Germinal center (tissue), 1 donor: ENCODE results near the gene EGLN2.
"Not testable (repeated sequence)": the region's sequence is repeated elsewhere in the genome, so short reads cannot be mapped to it uniquely, and the experiment has no call there.

Experiments
- DNase-seq: peaks from one replicate; pipeline ENCODE4 v3.0.0; 2012; ENCODE audit warnings: mixed read lengths, low spot score

EGLN2 gene

DNA sequence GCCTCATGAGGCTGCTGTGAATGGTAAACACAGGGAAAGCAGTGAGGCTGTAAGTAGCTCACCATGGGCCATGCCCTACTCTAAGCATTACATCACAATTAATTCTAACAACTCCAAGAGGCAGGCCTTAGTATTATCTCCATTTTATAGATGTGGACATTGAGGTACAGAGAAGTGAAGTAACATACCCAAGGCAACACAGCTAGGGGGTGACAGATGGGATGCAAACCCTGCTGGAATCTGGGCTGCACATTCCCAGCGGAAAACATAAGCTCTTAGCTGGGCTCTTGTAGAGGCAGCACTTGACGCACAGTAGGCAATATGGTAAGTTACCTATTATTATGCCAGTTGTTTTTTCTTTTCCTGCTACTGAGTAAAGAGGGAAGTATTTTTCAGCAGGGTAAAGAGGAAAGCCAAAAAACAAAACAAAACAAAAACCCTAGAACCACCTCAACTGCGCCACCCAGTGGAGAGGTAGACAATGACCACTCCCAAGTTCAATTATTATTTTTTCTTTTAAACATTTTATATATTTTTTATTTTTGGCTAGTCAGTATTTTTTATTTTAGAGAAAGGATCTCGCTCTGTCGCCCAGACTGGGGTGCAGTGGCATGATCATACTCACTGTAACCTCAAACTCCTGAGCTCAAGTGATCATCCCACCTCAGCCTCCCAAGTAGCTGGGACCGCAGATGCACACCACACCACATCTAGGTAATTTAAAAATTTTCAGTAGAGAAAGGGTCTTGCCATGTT lies 20.7 kb downstream of the EGLN2 start:
- DNase-seq, result not testable (repeated sequence)

DNA sequence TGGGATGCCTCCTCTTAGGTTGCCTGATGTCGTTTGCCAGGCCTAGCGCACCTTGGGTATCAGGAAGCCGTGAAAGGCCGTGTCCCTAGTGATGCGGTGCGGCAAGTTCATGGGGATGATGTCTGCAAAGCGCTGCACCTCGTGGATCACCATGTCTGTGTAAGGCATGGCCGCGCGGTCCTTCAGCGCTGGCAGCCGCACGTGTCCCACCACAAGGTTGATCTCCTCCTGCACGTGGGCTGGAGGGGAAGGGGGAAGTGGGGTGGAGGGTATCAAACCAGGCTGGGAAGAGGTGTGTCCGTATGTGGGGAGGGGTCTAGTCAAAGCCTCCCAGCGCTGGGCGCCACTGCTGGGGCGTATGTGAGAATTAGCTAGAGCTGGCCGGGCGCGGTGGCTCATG lies 23.2 kb downstream of the EGLN2 start:
- no peak for DNase-seq

DNA sequence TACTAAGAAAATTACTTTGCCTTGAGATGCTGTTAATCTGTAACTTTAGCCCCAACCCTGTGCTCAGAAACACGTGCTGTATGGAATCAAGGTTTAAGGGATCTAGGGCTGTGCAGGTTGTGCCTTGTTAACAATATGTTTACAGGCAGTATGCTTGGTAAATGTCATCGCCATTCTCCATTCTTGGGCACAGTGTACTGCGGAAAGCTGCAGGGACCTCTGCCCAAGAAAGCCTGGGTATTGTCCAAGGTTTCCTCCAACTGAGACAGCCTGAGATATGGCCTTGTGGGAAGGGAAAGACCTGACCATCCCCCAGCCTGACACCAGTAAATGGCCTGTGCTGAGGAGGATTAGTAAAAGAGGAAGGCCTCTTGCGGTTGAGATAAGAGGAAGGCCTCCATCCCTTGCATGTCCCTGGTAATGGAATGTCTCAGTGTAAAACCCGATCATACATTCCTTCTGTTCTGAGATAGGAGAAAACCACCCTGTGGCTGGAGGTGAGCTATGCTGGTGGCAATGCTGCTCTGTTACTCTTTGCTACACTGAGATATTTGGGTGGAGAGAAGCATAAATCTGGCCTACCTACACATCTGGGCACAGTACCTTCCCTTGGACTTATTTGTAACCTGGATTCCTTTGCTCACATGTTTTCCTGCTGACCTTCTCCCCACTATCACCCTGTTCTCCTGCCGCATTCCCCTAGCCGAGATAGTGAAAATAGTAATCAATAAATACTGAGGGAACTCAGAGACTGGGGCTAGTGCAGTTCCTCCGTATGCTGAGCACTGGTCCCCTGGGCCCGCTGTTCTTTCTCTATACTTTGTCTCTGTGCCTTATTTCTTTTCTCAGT lies 23.9 kb downstream of the EGLN2 start:
- DNase-seq, result not testable (repeated sequence)

DNA sequence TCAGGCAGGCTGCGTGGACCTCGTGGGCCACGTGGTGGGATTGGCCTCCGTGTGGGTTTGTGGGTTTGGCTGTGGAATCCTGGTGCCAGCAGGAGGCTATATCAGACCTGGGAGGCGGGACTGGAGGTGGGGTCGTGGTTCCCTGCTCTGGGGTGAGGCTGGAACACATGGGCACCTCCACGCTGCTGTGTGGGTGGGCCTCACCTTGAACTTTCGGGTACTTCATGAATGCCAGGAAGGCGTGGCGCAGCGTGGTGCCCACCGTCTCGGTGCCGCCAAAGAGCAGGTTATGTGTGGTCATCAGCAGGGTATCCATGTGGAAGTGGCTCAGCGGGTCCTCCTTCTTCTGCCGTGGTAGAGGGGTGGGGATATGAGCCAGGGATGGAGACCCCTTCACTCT lies 25.9 kb downstream of the EGLN2 start:
- not testable (repeated sequence) for DNase-seq

DNA sequence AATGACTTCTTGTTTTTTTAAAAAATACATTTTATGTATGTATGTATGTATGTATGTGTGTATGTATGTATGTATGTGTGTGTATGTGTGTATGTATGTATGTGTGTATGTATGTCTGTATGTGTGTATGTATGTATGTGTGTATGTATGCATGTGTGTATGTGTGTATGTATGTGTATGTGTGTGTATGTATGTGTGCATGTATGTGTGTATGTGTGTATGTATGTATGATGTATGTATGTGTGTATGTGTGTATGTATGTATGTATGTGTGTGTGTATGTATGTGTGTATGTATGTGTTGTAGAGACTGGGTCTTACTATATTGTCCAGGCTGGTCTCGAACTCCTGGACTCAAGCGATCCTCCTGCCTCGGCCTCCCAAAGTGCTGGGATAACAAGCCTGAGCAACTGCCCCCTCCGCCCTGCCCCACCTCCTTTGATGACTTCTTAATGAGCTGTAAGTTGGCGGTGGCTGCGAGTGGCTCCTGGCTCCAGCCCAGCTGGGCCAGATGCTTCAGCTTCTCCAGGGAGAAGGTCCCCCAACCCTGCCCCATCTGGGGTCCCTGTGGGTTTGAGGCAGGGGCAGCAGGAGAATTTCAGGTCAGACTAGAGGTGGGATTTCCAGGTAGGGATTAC lies 26.6 kb downstream of the EGLN2 start:
- not testable (repeated sequence) for DNase-seq

DNA sequence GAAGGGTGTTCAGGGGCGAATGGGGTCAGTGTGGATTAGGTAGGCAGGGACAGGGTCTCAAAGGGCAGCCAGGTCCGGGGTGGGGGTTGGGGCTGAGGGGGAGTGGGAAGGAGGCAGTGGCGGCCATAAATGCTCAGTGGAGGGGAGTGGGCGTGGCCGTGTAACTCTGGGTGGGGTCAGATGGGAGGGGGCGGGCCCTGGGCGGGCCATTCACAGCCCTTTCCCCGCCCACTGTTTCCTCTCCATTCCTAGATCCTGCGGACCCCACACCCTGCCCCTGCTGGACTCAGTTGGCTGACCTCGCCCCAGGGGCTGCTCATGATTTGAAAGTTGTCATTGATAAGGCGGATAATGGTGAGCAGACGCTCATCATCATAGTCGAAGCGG lies 27.3 kb downstream of the EGLN2 start:
- DNase-seq, result not testable (repeated sequence)

DNA sequence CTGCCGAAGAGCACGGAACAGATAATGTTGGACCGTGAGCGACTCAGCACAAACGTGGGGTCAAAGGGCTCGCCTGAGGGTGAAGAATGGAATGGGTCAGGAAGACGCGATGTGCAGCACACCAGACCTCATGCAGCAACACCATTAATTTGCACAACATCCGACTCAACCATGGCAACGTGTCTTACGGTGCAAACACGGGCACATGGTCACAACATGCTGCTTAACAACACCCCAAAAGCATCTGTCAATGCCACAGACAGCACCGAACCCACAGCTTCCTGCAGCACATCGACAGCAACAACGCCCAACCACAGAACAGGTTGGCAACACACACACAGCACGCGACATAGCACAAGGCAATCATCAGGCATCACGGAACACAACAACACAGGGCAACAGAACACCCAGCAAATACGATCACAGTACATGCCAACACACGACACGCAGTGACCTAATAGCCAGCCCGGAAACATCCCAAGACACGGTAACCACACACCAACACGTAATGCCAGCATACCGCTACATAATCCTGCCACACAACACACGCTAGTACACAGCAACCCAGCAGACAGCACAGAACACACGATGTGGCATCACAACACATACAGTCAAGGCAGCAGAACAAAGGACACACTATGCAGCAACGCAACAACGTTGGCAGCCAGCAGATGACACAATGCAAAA lies 27.9 kb downstream of the EGLN2 start:
- DNase-seq, result not testable (repeated sequence)

DNA sequence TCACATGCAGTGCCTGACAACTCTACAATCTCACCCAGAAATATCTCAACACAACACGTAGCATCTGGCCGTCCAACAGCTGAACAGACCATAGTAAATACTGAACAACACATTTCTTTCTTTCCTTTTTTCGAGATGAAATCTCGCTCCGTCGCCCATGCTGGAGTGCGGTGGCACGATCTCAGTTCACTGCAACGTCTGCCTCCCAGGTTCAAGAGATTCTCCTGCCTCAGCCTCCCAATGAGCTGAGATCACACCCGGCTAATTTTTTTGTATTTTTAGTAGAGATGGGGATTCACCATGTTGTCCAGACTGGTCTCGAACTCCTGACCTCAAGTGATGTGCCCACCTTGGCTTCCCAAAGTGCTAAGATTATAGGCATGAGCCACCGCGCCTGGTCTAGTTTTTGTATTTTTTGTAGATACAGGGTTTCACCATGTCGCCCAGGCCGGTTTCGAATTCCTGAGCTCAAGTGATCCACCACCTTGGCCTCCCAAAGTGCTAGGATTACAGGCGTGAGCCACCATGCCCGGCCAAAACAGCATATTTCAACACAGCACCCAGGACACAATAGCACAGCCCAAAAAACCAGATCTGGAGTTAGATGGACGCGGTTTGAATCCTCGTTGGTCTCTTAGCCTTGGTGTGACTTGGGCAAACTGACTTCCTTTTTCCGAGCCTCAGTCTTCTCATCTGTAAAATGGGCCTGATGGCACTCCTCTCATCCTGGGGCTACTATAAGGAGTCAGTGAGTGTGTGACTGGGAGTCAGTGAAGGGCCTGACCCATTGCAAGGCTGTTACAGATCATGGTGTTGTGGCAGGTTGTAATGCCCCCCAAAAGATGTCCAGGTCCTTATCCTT lies 28.6 kb downstream of the EGLN2 start:
- DNase-seq, result no peak

DNA sequence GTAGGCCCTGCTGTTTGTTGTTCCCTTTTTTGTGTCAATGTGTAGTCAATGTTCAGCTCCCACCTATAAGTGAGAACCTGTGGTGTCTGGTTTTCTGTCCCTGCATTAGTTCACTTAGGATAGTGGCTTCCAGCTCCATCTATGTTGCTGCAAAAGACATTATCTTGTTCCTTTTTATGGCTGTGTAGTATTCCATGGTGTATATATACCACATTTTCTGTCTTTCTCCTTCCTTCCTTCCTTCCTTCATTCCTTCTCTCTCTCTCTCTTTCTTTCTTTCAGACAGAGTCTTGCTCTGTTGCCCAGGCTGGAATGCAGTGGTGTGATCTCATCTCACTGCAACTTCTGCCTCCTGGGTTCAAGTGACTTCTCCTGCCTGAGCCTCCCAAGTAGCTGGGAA lies 30.2 kb downstream of the EGLN2 start:
- no peak for DNase-seq

DNA sequence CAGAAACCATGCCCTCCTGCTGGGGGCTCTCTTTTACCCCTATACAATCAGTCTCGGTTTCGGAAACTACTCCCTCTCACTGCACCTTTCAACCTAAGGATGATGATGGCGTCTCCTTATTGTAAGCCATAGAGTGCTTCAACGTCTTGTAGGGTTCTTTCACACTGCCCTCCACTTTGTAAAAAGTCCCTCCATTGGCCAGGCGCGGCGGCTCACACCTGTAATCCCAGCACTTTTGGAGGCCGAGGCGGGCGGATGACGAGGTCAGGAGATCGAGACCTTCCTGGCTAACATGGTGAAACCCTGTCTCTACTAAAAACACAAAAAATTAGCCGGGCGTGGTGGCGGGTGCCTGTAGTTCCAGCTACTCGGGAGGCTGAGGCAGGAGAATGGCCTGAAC lies 31.8 kb downstream of the EGLN2 start:
- DNase-seq, result not testable (repeated sequence)

DNA sequence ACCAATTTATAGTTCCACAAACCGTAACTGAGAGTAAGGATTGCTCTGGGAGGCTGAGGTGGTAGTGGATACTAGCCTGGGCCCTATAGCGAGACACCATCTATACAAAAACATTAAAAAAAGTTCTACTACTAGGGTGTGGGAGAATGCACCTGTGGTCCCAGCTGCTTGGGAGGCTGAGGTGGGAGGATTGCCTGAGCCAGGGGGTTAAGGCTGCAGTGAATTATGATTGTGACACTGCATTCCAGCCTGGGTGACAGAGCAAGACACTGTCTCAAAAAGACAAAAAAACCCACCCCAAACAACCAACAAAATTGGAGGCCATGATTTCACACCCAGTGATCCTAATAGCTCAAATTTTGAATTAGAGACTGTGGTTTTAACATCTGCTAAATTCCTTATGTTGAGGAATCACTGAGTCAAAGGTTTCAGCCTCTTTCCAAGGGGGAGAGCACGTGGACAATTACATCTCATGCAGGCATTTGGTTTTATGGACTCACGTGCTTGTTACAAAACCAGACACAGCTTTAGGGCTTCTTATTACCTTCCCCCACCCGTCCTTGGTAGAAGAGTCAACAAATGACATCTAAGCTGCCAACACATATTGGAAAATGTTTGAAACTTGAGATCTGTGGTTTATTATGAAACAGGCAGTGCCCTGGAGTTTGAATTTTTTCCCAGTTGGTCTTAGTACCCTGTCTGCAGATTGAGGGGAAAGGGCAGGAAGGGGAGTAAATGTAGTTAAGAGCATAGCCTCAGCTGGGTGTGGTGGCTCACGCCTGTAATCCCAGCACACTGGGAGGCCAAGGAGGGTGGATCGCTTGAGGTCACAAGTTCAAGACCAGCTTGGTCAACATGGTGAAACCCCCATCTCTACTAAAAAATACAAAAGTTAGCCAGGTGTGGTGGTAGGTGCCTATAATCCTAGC lies 32.8 kb downstream of the EGLN2 start:
- DNase-seq, result no peak

DNA sequence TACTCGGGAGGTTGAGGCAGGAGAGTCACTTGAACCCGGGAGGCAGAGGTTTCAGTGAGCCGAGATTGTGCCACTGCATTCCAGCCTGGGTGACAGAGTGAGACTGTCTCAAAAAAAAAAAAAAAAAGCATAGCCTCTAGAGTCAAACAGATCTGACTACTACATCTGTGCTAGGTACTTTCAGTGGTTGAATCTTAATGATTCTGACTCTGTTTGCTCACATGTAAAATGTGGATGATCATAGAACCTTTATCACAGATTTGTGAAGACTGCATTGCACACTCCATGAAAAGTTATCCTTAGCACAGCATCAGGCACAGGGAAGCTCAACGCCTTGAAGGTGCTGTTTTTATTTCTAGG lies 33.4 kb downstream of the EGLN2 start:
- DNase-seq, result not testable (repeated sequence)

DNA sequence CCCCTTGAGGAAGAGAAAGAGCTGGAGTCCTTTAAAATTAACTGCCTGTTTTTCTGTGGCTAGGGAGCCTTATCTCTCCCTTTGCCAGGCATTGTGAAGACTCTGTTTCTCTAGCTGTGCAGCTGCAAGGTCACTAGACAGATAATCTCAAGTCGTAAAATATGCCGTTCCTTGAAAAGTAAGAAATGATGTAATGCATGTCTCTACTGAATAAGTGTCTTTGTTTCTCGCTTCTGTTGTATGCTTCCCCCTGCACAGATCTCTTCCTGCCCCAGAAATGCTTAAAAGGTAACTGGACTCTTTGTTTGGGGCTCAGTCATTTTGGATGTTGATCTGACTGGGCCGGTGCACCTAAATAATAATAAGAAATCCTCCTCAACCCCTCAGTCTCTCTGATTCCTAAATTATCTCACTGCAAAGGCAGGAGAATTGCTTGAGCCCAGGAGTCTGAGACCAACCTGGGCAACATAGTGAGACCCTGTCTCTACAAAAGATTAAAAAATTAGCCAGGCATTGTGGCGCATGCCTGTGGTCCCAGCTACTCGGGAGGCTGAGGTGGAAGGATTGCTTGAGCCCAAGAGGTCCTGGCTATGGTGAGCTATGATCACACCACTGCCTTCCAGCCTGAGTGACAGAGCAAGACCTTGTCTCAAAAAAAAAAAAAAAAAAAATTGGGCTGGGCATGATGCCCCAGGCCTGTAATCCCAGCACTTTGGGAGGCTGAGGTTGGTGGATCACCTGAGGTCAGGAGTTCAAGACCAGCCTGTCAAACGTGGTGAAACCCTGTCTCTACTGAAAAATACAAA lies 34.9 kb downstream of the EGLN2 start:
- not testable (repeated sequence) for DNase-seq

DNA sequence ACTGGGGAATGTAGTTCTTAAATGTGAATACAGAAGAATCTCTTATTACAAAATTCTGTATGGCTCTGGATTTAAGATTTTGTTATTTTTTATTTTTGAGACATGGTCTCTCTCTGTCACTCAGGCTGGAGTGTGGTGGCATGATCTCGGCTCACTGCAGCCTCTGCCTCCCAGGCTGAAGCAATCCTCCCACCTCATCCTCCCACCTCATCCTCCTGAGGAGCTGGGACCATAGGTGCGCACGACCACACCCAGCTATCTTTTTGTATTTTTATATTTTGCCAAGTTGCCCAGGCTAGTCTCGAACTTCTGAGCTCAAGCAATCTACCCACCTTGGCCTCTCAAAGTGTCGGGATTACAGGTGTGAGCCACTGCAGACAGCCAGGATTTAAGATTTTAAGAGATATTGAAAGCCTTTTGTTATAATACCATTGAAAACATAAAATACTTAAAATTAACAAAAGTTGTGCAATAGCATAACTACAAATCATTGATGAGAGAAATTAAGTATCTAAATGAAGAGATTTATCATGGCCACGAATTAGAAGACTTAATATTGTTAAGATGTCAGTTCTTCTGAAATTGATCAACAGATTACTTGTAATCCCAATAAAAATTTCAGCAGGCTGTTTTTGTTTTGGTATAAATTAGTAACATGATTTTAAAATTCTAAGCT lies 37.9 kb downstream of the EGLN2 start:
- DNase-seq, result no peak

DNA sequence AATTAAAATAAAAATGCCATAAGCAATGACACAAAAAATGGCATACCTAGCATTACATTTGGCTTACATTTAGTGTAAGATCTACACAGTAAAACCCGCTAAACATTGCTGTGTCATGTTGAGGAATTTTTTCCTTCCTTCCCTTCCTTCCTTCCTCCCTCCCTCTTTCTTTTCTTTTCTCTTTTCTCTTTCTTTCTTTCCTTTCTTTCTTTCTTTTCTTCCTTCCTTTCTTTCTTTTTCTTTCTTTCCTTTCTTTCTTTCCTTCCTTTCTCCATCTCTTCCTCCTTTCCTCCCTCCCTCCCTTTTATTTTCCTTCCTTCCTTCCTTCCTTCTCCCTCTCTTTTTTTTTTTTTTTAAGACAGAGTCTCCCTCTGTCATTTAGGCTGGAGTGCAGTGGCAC lies 39.5 kb downstream of the EGLN2 start:
- not testable (repeated sequence) for DNase-seq

DNA sequence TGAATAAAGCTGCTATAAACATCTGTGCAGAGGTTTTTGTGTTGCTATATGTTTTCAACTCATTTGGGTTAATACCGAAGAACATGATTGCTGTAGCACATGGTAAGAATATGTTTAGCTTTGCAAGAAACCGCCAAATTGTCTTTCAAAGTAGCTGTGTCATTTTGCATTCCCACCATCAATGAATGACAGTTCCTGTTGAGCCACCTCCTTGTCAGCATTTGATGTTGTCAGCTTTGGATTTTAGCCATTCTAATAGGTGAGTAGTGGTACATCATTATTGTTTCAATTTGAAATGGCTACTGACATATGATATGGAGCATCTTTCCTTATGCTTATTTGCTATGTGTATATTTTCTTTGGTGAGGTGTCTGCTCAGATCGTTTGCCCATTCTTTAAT lies 43.0 kb downstream of the EGLN2 start:
- not testable (repeated sequence) for DNase-seq

DNA sequence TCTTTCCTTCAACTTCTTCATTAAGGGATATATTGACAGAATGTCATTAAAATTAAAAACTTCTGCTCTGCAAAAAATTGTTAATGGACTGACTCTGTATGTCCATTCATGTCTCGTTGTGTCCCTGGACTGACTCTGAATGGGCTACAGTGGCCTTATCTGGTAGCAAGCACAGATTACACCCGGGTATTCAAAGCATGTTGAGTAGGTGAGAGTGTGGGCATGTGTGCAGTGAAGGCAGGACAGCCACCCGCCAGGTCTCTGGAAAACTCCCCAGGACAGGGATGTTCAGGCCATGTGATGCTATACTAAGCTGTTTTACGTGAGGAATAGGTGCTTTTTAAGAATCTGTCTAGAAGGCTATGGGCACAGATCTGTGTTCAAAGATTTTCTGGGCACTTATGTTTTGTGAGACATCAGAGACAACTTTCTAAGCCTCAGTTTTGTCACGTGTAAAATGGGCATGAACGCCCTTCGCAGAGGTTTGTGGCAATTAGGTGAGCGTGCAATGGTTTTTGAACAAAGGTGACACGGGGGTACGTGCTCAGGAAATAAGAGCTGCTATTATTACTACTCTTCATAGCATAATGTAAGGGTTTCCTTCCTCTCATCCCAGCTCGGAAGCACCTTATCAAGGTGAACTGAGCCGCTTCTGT lies 44.1 kb downstream of the EGLN2 start:
- not testable (repeated sequence) for DNase-seq

DNA sequence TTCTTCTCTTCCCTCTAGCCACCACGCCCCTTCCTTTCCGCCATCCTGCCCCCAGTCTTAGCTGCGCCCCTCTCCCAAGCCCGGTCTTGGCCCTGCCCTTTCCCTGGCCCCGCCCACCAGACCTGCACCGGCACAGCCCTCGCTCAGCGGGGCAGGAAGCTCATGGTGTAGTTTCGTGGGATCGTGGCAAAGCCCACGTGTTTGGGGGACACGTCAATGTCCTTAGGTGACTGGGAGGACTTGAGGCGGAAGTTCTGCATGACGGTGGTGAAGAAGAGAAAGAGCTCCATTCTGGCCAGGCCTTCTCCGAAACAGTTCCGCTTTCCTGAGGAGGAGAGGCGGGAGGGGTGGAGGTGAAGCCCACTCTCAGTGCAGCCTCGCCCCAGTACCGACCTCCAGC lies 44.7 kb downstream of the EGLN2 start:
- DNase-seq, result not testable (repeated sequence)
